HL-60 (cell line): ENCODE data around the gene SACS.

Source experiments
- POLR2AphosphoS5 ChIP-seq: IDR thresholded peaks from 2 replicates; pipeline ENCODE4 v1.6.1; 2012; ENCODE audit warnings: low read depth
- SPI1 ChIP-seq: IDR thresholded peaks from 2 replicates; pipeline ENCODE4 v1.6.1; 2012; ENCODE audit warnings: low read depth, mild to moderate bottlenecking, borderline replicate concordance
- TF ChIP-seq, protein P1 (sequence below): IDR thresholded peaks from one replicate; pipeline ENCODE4 v1.5.1; 2011; ENCODE audit warnings: low read length, control low read depth, inconsistent platforms; ENCODE audit not compliant: insufficient read depth
- TF ChIP-seq, protein P2 (sequence below): IDR thresholded peaks from 2 replicates; pipeline ENCODE4 v1.6.1; 2012; ENCODE audit warnings: low read depth; ENCODE audit not compliant: insufficient replicate concordance

DNA sequence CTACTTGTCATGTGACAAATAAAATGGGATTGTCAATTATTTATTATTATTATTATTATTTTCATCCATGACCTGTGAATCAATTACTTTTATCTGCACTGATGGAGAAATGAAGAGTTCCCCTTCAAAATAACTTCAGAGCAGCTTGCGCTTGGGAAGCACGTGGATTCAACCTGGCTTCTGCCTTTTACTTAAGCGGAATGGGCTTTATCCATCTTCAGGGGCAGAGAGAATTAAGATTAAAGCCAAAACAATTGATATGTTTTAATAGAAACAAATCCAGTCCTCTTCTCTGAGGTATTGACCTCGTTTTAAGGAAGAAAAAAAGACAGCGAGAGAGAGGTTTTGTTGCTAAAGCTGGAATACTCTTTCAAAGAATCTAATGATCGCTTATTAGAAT is 876 bp downstream of the SACS start:
- TF ChIP-seq POLR2AphosphoS5 (no peak), SPI1 (no peak)
- TF ChIP-seq, protein P1, sequence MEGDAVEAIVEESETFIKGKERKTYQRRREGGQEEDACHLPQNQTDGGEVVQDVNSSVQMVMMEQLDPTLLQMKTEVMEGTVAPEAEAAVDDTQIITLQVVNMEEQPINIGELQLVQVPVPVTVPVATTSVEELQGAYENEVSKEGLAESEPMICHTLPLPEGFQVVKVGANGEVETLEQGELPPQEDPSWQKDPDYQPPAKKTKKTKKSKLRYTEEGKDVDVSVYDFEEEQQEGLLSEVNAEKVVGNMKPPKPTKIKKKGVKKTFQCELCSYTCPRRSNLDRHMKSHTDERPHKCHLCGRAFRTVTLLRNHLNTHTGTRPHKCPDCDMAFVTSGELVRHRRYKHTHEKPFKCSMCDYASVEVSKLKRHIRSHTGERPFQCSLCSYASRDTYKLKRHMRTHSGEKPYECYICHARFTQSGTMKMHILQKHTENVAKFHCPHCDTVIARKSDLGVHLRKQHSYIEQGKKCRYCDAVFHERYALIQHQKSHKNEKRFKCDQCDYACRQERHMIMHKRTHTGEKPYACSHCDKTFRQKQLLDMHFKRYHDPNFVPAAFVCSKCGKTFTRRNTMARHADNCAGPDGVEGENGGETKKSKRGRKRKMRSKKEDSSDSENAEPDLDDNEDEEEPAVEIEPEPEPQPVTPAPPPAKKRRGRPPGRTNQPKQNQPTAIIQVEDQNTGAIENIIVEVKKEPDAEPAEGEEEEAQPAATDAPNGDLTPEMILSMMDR: no peak
- TF ChIP-seq, protein P2, sequence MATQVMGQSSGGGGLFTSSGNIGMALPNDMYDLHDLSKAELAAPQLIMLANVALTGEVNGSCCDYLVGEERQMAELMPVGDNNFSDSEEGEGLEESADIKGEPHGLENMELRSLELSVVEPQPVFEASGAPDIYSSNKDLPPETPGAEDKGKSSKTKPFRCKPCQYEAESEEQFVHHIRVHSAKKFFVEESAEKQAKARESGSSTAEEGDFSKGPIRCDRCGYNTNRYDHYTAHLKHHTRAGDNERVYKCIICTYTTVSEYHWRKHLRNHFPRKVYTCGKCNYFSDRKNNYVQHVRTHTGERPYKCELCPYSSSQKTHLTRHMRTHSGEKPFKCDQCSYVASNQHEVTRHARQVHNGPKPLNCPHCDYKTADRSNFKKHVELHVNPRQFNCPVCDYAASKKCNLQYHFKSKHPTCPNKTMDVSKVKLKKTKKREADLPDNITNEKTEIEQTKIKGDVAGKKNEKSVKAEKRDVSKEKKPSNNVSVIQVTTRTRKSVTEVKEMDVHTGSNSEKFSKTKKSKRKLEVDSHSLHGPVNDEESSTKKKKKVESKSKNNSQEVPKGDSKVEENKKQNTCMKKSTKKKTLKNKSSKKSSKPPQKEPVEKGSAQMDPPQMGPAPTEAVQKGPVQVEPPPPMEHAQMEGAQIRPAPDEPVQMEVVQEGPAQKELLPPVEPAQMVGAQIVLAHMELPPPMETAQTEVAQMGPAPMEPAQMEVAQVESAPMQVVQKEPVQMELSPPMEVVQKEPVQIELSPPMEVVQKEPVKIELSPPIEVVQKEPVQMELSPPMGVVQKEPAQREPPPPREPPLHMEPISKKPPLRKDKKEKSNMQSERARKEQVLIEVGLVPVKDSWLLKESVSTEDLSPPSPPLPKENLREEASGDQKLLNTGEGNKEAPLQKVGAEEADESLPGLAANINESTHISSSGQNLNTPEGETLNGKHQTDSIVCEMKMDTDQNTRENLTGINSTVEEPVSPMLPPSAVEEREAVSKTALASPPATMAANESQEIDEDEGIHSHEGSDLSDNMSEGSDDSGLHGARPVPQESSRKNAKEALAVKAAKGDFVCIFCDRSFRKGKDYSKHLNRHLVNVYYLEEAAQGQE: no peak
